K562 (cell line): ENCODE measurements around the gene FKBP9. TPM values are rescaled to one million over a fixed set of nuclear protein-coding genes. Genes with fewer than 3 reads are reported as not detected.

Experiments
- ATF3 ChIP-seq, 2 experiments: fragments of 450-650 bp in 1 of 2; sonication (generic) in 1 of 2; formaldehyde crosslinking in 1 of 2; IDR thresholded peaks in 1 of 2; conservative IDR thresholded peaks in 1 of 2; 2 replicates each; pipeline versions ENCODE4 v1.6.1 to v1.8.1; 2016 to 2023; ENCODE audit warnings: mild to moderate bottlenecking in 2 of 2, moderate library complexity in 2 of 2, inconsistent platforms in 1 of 2, missing genetic modification reagents in 1 of 2
- BMI1 ChIP-seq: fragments of 150-350 bp; IDR thresholded peaks from 2 replicates; pipeline ENCODE4 v1.6.1; 2014; ENCODE audit warnings: low read length
- CBFA2T2 ChIP-seq: fragments of 450-650 bp; conservative IDR thresholded peaks from 2 replicates; pipeline ENCODE4 v1.6.1; 2017; ENCODE audit warnings: mild to moderate bottlenecking
- CTBP1 ChIP-seq: fragments of 450-650 bp; IDR thresholded peaks from 2 replicates; pipeline ENCODE4 v1.6.1; 2016; ENCODE audit warnings: borderline replicate concordance
- FOS ChIP-seq: IDR thresholded peaks from 3 replicates; pipeline ENCODE4 v1.6.1; 2011; ENCODE audit not compliant: insufficient read length; ENCODE audit errors: extremely low read depth
- ID3 ChIP-seq, 2 experiments: fragments of 250-450 bp in 1 of 2; fragments of 450-650 bp in 1 of 2; sonication (Bioruptor Pico) in 1 of 2; IDR thresholded peaks; 2 replicates each; pipeline versions ENCODE4 v1.6.1 to v1.8.0; 2016 to 2021; ENCODE audit warnings: mild to moderate bottlenecking in 2 of 2, moderate library complexity in 2 of 2, missing compliant biosample characterization in 1 of 2, missing genetic modification characterization in 1 of 2
- IRF2 ChIP-seq: sonication (generic); formaldehyde crosslinking; IDR thresholded peaks from 2 replicates; pipeline ENCODE4 v1.8.1; 2022; ENCODE audit warnings: mild to moderate bottlenecking, missing genetic modification reagents
- MED1 ChIP-seq: sonication (generic); formaldehyde crosslinking; IDR thresholded peaks from 2 replicates; pipeline ENCODE4 v1.8.1; 2023; ENCODE audit warnings: missing genetic modification reagents, borderline replicate concordance
- MLX ChIP-seq, 2 experiments: fragments of 450-650 bp in 1 of 2; sonication (generic) in 1 of 2; formaldehyde crosslinking; conservative IDR thresholded peaks; 2 replicates each; pipeline versions ENCODE4 v1.4.0 to v1.8.1; 2020 to 2022; ENCODE audit warnings: mild to moderate bottlenecking in 1 of 2, missing genetic modification reagents in 1 of 2
- MYC ChIP-seq, 2 experiments: fragments of 250-450 bp in 1 of 2; sonication (Bioruptor Pico) in 1 of 2; IDR thresholded peaks; 2 replicates each; pipeline versions ENCODE4 v1.5.1 to v1.6.1; 2012 to 2021; ENCODE audit warnings: low read depth in 2 of 2, borderline replicate concordance in 1 of 2, improper control_type of control experiment in 1 of 2, low read length in 1 of 2, mild to moderate bottlenecking in 1 of 2, moderate library complexity in 1 of 2
- PHF20 ChIP-seq: fragments of 450-650 bp; IDR thresholded peaks from 2 replicates; pipeline ENCODE4 v1.6.1; 2018; ENCODE audit not compliant: partially characterized antibody
- SAFB ChIP-seq: fragments of 200-400 bp; formaldehyde crosslinking; IDR thresholded peaks from 2 replicates; pipeline ENCODE4 v1.6.1; 2017; ENCODE audit warnings: low read depth, low read length, borderline replicate concordance
- TAL1 ChIP-seq: fragments of 450-650 bp; IDR thresholded peaks from 2 replicates; pipeline ENCODE4 v1.6.1; 2016; ENCODE audit warnings: mild to moderate bottlenecking
- TBP ChIP-seq: optimal IDR thresholded peaks from 2 replicates; pipeline ENCODE3; 2011; ENCODE audit warnings: low read depth, low read length, improper control_type of control experiment
- XRCC5 ChIP-seq: fragments of 200-400 bp; formaldehyde crosslinking; IDR thresholded peaks from 2 replicates; pipeline ENCODE4 v1.6.1; 2017; ENCODE audit warnings: low read depth, mild to moderate bottlenecking, low read length
- ZKSCAN1 ChIP-seq: fragments of 150-350 bp; IDR thresholded peaks from 2 replicates; pipeline ENCODE4 v1.6.1; 2016; ENCODE audit warnings: low read depth, low read length
- ZNF280A ChIP-seq: fragments of 450-650 bp; IDR thresholded peaks from 2 replicates; pipeline ENCODE4 v1.6.1; 2018; ENCODE audit warnings: mild to moderate bottlenecking, low read depth; ENCODE audit not compliant: partially characterized antibody
- ZNF445 ChIP-seq: fragments of 250-450 bp; sonication (Bioruptor Pico); IDR thresholded peaks from 2 replicates; pipeline ENCODE4 v1.4.0; 2020; ENCODE audit warnings: low read depth, mild to moderate bottlenecking, moderate library complexity
- ZNF511 ChIP-seq: sonication (generic); formaldehyde crosslinking; IDR thresholded peaks from 2 replicates; pipeline ENCODE4 v1.8.0; 2022; ENCODE audit warnings: mild to moderate bottlenecking, missing genetic modification reagents
- ZNF699 ChIP-seq: fragments of 250-450 bp; sonication (Bioruptor Pico); IDR thresholded peaks from 2 replicates; pipeline ENCODE4 v1.8.0; 2021; ENCODE audit warnings: mild to moderate bottlenecking, moderate library complexity; ENCODE audit not compliant: insufficient replicate concordance
- ZNF780A ChIP-seq: fragments of 250-450 bp; sonication (Bioruptor Pico); IDR thresholded peaks from 2 replicates; pipeline ENCODE4 v1.5.0; 2021; ENCODE audit warnings: mild to moderate bottlenecking
- ZSCAN32 ChIP-seq: fragments of 450-650 bp; formaldehyde crosslinking; IDR thresholded peaks from 2 replicates; pipeline ENCODE4 v1.4.0; 2020; ENCODE audit warnings: mild to moderate bottlenecking, moderate library complexity
- polyA plus RNA-seq, 8 experiments: library from polyadenylated mRNA; depleted of rRNA in 4 of 8; stranded (reverse) in 5 of 8; unstranded in 3 of 8; fragments of >200 nt; fragmentation: Nextera tagmentation in 2 of 8; fragmentation: Illumina TruSeq in 1 of 8; extraction: Ambion mirVana in 2 of 8; extraction: Trizol in 1 of 8; gene quantifications; 2 replicates each; pipeline versions ENCODE4 v1.2.1 to v1.2.3, GENCODE V29; 2011 to 2014; ENCODE audit warnings: inconsistent platforms in 1 of 8, missing spikeins in 1 of 8
- total RNA-seq, 7 experiments: library from RNA; depleted of rRNA in 6 of 7; stranded (reverse); fragments of >200 nt in 6 of 7; fragmentation: Illumina TruSeq in 2 of 7; extraction: Trizol in 2 of 7; gene quantifications; 2 replicates each; pipeline versions ENCODE4 v1.2.1 to v1.2.3, GENCODE V29; 2011 to 2021; ENCODE audit warnings: low replicate concordance in 1 of 7

The FKBP9 gene
- total and polyA plus RNA-seq, 9 of the 15 experiments (the other 6 are each of a cell fraction or from before 2014, with no cell fraction given) = 5.9 to 23.7 (median 15.8) TPM

GRCh38 chr7:32957326-32958045 lies at the start of gene FKBP9 (continued):
- TF ChIP-seq ZNF280A = no peak
- no peak for TF ChIP-seq CBFA2T2
- peak; percentile 60; the same call in 1 of the 2 replicates for TF ChIP-seq MYC (IDR thresholded peaks at IDR 0.05; ENCODE audit: low read depth, low read length)
- no peak for TF ChIP-seq MYC (CRISPR knock-in tag; IDR thresholded peaks at IDR 0.05; ENCODE audit: borderline replicate concordance, low read depth)
- no peak for TF ChIP-seq ZNF699 (CRISPR knock-in tag)
- no peak for TF ChIP-seq ZNF445 (CRISPR knock-in tag)
- TF ChIP-seq MED1 (CRISPR knock-in tag) = no peak
- peak; percentile 94 for TF ChIP-seq CTBP1
- no peak for TF ChIP-seq FOS
- TF ChIP-seq ZKSCAN1 = no peak
- no peak for TF ChIP-seq MLX (CRISPR knock-in tag; conservative IDR thresholded peaks at IDR 0.05)
- no peak for TF ChIP-seq ZSCAN32
- no peak for TF ChIP-seq BMI1
- peak; percentile 5; the same call in 1 of the 2 replicates for TF ChIP-seq SAFB
- no peak for TF ChIP-seq ID3 (CRISPR knock-in tag; IDR thresholded peaks at IDR 0.05)
- TF ChIP-seq ID3 (tag; IDR thresholded peaks at IDR 0.05) = peak; percentile 64; the same call in 1 of the 2 replicates
- TF ChIP-seq ATF3 (IDR thresholded peaks at IDR 0.05) = no peak
- TF ChIP-seq ATF3 (CRISPR knock-in tag; conservative IDR thresholded peaks at IDR 0.05) = no peak
- TF ChIP-seq PHF20 = peak; percentile 48
- TF ChIP-seq TBP = no peak
- no peak for TF ChIP-seq XRCC5
- no peak for TF ChIP-seq TAL1
- TF ChIP-seq IRF2 = 0 out of 2 replicates have a peak, but pooled peaks have one; percentile 67
- TF ChIP-seq ZNF780A = no peak
- peak; percentile 71; the same call in 1 of the 2 replicates for TF ChIP-seq ZNF511 (CRISPR knock-in tag)
